ENCODE results near the gene NMNAT1. TPM values are rescaled to one million over a fixed set of nuclear protein-coding genes. Genes with fewer than 3 reads are reported as not detected.

Gene NMNAT1
- total RNA-seq, 1 experiment from 2014 or later = 13.4 TPM

GRCh38 chr1:10007169-10007568 lies 63.9 kb downstream of the NMNAT1 start:
- POLR2A ChIA-PET (ENCODE audit: unreplicated experiment) = no interaction called here

GRCh38 chr1:10014016-10014415 lies 70.7 kb downstream of the NMNAT1 start:
- no peaks in the 10 kb centered on the region for H3K79me2 ChIP-seq (ENCODE audit: low read depth)
- peaks cover 8% of the 10 kb centered on the region; the same call in 1 of the 2 replicates for H3K4me1 ChIP-seq (replicated peaks; ENCODE audit: insufficient read depth)
- no TSS peak for BruUV-seq (replicated peaks)
- no peak overlapping the region for H3K27ac ChIP-seq
- no peaks in the 10 kb centered on the region for H3K9me3 ChIP-seq (ENCODE audit: insufficient read depth, low read depth)
- DNase-seq = no peak
- H3K4me3 ChIP-seq = no peak overlapping the region
- H2AFZ ChIP-seq = no peak overlapping the region
- H3K27me3 ChIP-seq (ENCODE audit: insufficient read depth, low read depth) = no peaks in the 10 kb centered on the region
- 0 out of 2 replicates have a peak, but pooled peaks cover 4% of the 10 kb centered on the region for H3F3A ChIP-seq (ENCODE audit: insufficient read depth, low read depth)
- no peak overlapping the region for H3K4me2 ChIP-seq
- ChIA-PET POLR2A (ENCODE audit: unreplicated experiment) (no interaction called here), CTCF (no interaction called here)
- H3K36me3 ChIP-seq (ENCODE audit: low read depth) = no peaks in the 10 kb centered on the region
- H4K20me1 ChIP-seq (ENCODE audit: insufficient read depth) = no peaks in the 10 kb centered on the region
- no peak for TF ChIP-seq EZH2 (IDR thresholded peaks at IDR 0.05; ENCODE audit: low read depth)
- no peak for TF ChIP-seq CTCF (conservative IDR thresholded peaks at IDR 0.05)
- intact Hi-C loops (cut with micrococcal nuclease; ENCODE audit: unreplicated experiment) = no loop called here
- H3K9me2 ChIP-seq (ENCODE audit: insufficient read depth) = no peaks in the 10 kb centered on the region

More at GRCh38 chr1:10007169-10007568, 63.9 kb downstream of the NMNAT1 start:
- no peak for DNase-seq
- CTCF ChIA-PET = interaction anchor here (0.7 kb wide), 1 partner anchor 46 kb away, joined by 9 read pairs; no protein-coding TSS in a partner anchor
- BruUV-seq (replicated peaks) = no TSS peak
- no peak overlapping the region for H3K4me2 ChIP-seq
- no peak overlapping the region for H3K4me3 ChIP-seq
- intact Hi-C loops (cut with micrococcal nuclease; ENCODE audit: unreplicated experiment) = no loop called here
- no peak overlapping the region for H2AFZ ChIP-seq
- TF ChIP-seq EZH2 (IDR thresholded peaks at IDR 0.05; ENCODE audit: low read depth) = no peak
- no peak for TF ChIP-seq CTCF (conservative IDR thresholded peaks at IDR 0.05)
- no peaks in the 10 kb centered on the region; the same call in 1 of the 2 replicates for H3K4me1 ChIP-seq (replicated peaks; ENCODE audit: insufficient read depth)
- no peak overlapping the region for H3K27ac ChIP-seq
- H3K36me3 ChIP-seq (ENCODE audit: low read depth) = no peaks in the 10 kb centered on the region
- H3K79me2 ChIP-seq (ENCODE audit: low read depth) = no peaks in the 10 kb centered on the region
- H3K9me3 ChIP-seq (ENCODE audit: insufficient read depth, low read depth) = no peaks in the 10 kb centered on the region
- no peaks in the 10 kb centered on the region for H4K20me1 ChIP-seq (ENCODE audit: insufficient read depth)
- H3F3A ChIP-seq (ENCODE audit: insufficient read depth, low read depth) = 0 out of 2 replicates have a peak, but pooled peaks cover 4% of the 10 kb centered on the region
- no peaks in the 10 kb centered on the region for H3K27me3 ChIP-seq (ENCODE audit: insufficient read depth, low read depth)
- H3K9me2 ChIP-seq (ENCODE audit: insufficient read depth) = no peaks in the 10 kb centered on the region

GRCh38 chr1:10019561-10019960 lies 76.3 kb downstream of the NMNAT1 start:
- BruUV-seq (replicated peaks) = no TSS peak
- Histone ChIP-seq H3K36me3 (ENCODE audit: low read depth) (no peaks in the 10 kb centered on the region), H3K9me2 (ENCODE audit: insufficient read depth) (no peaks in the 10 kb centered on the region), H3K27ac (no peak overlapping the region), H3K79me2 (ENCODE audit: low read depth) (no peaks in the 10 kb centered on the region), H2AFZ (no peak overlapping the region), H3K27me3 (ENCODE audit: insufficient read depth, low read depth) (no peaks in the 10 kb centered on the region), H3K4me1 (replicated peaks; ENCODE audit: insufficient read depth) (peaks cover 8% of the 10 kb centered on the region; the same call in 1 of the 2 replicates), H3K9me3 (ENCODE audit: insufficient read depth, low read depth) (no peaks in the 10 kb centered on the region), H4K20me1 (ENCODE audit: insufficient read depth) (no peaks in the 10 kb centered on the region), H3K4me2 (no peak overlapping the region), H3F3A (ENCODE audit: insufficient read depth, low read depth) (no peaks in the 10 kb centered on the region), H3K4me3 (no peak overlapping the region)
- intact Hi-C loops (cut with micrococcal nuclease; ENCODE audit: unreplicated experiment) = no loop called here
- ChIA-PET CTCF (interaction anchor here (0.5 kb wide), 1 partner anchor 24 kb away, joined by 5 read pairs; no protein-coding TSS in a partner anchor), POLR2A (ENCODE audit: unreplicated experiment) (no interaction called here)
- no peak for TF ChIP-seq EZH2 (IDR thresholded peaks at IDR 0.05; ENCODE audit: low read depth)
- TF ChIP-seq CTCF (conservative IDR thresholded peaks at IDR 0.05) = no peak
- no peak for DNase-seq

Data from PC-9 (cell line).